HG02642 (cell line): ENCODE data around the gene AOPEP.

Experiments used
- ATAC-seq: cut with Tn5 transposase; IDR thresholded peaks from one replicate; pipeline ENCODE4 v1.9.1; 2021; ENCODE audit warnings: mild to moderate bottlenecking; ENCODE audit not compliant: unreplicated experiment, poor library complexity

Gene AOPEP

GRCh38 chr9:94717761-94718160 is 8.7 kb upstream of the AOPEP start:
- ATAC-seq: no peak

GRCh38 chr9:94718936-94719335 is 7.6 kb upstream of the AOPEP start:
- no peak for ATAC-seq

GRCh38 chr9:94719878-94720277 is 6.6 kb upstream of the AOPEP start:
- no peak for ATAC-seq

- ATAC-seq: no peak
Measured at GRCh38 chr9:94720846-94721549, 5.5 kb upstream of the AOPEP start.

GRCh38 chr9:94721754-94722153 is 4.7 kb upstream of the AOPEP start:
- no peak for ATAC-seq

GRCh38 chr9:94725293-94725692 is 1.2 kb upstream of the AOPEP start:
- ATAC-seq: no peak

- ATAC-seq: no peak
Measured at GRCh38 chr9:94728719-94729118, 2.2 kb downstream of the AOPEP start.

GRCh38 chr9:94729199-94729598 is 2.7 kb downstream of the AOPEP start:
- ATAC-seq: no peak

GRCh38 chr9:94734054-94734754 is 7.7 kb downstream of the AOPEP start:
- ATAC-seq: no peak

GRCh38 chr9:94736759-94737158 is 10.3 kb downstream of the AOPEP start:
- no peak for ATAC-seq

- no peak for ATAC-seq
Measured at GRCh38 chr9:94740145-94740840, 13.8 kb downstream of the AOPEP start.

- ATAC-seq: no peak
Measured at GRCh38 chr9:94741866-94742265, 15.4 kb downstream of the AOPEP start.

GRCh38 chr9:94743035-94743954 is 16.8 kb downstream of the AOPEP start:
- ATAC-seq: no peak

GRCh38 chr9:94745806-94746540 is 19.5 kb downstream of the AOPEP start:
- ATAC-seq: no peak

GRCh38 chr9:94746541-94747370 is 20.3 kb downstream of the AOPEP start:
- no peak for ATAC-seq

- ATAC-seq: no peak
Measured at GRCh38 chr9:94754976-94755475, 28.5 kb downstream of the AOPEP start.

- ATAC-seq: no peak
Measured at GRCh38 chr9:94757158-94757557, 30.7 kb downstream of the AOPEP start.

- ATAC-seq: no peak
Measured at GRCh38 chr9:94758031-94758430, 31.5 kb downstream of the AOPEP start.

GRCh38 chr9:94758880-94759279 is 32.4 kb downstream of the AOPEP start:
- ATAC-seq: no peak
